NCI-H510A treated with DMSO at 0.1 percent for 48 hours (cell line): ENCODE results near the gene BPIFB2.

Experiments used
- DNase-seq: peaks from one replicate; lab custom pipeline; 2025; lab: John Stamatoyannopoulos, UW

Gene BPIFB2

GRCh38 chr20:33005908-33006775 lies 1.4 kb upstream of the BPIFB2 start:
- DNase-seq, result no peak

DNA sequence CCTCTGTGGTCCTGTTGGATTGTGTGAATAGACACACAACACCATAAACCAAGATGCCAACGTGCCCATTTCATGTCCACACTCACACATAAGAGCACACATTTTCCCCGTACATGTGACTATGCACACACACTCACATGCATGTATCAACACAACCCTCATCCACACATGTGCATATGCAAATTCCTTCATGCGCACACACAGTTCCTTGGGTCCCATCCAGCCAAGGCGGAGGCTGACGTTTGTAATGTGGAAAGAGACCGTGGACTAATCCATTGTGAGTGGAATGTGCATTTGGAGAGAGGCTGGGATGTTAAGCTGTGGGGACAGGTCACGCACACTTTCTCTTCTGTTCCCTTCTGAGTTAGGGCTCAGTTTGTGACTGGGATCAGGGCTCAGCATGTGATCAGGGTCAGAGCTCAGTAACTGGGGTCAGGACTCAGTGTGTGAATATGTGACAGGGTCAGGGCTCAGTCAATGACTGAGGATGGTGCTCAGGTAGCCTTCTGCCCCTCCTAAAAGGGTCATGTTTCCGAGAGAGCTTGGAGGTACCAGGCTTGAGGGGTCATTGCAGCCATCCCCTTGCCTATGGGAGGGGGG lies 628 bp upstream of the BPIFB2 start:
- DNase-seq, result no peak

GRCh38 chr20:33008336-33009213 lies 1.1 kb downstream of the BPIFB2 start:
- DNase-seq, result no peak

DNA sequence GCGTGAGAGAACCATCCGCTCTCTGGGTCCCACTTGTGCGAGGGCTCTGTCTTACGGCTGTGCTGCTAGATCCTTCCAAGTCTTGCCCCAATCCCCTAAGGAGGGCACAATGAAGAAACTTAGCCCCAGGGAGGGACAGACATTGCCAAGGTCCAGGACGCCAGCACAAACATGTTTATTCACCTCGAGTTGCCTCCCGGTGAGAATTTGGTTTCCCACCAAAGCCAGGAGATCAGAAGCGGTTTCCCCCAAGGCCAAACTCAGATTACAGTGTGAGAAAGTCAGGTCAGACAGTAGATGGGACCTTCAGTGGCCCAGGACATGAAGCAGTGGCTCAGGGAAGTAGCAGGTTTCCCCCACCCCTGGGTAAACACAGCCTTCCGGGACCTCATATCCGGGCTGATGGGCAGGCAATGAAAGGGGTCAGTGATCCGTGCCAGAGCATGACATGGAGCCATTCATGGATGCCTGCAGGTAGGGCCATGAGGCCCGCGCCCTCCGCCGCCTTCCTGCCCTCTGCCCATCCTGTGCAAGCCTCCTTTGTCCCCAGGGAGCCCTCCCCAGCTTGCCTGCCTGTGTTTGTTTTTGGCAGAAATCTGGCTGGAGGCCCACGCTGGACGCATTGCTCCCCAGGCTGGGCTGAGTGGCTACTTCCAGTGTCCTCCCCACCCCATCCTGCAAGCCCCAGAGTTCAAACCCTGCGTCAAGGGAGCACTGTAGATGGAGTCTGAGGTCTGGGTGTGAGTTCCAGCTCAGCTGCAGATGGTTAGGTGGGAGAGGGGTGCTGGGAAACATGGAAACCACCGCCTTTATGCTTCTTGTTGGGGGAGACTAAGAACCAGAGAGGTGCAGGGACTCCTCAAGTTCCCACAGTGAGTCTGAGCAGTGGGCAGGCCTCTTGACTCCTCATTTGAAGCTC lies 2.0 kb downstream of the BPIFB2 start:
- DNase-seq, result no peak

DNA sequence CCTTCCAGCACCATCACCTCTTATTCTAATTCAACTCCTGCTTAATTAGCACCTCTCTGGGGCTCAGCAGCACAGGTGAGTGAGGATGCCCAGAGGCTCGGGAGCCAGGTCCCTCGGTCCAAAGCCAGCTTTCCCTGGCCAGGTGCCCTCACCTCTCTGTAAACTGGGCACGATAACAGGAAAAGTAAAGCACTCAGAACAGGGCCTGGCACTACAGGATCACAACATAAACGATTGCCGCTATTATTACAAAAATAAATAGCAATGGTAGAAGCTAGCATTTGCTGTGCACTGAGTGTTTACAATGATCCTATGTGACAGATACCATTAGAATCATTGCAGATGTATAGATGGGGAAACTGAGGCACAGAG lies 2.6 kb downstream of the BPIFB2 start:
- DNase-seq, result no peak

- DNase-seq, result no peak
These were observed 3.4 kb downstream of the BPIFB2 start for GRCh38 chr20:33010674-33011449.

GRCh38 chr20:33012327-33013189 lies 5.1 kb downstream of the BPIFB2 start:
- DNase-seq, result no peak

GRCh38 chr20:33013701-33014326 lies 6.3 kb downstream of the BPIFB2 start:
- DNase-seq, result no peak

DNA sequence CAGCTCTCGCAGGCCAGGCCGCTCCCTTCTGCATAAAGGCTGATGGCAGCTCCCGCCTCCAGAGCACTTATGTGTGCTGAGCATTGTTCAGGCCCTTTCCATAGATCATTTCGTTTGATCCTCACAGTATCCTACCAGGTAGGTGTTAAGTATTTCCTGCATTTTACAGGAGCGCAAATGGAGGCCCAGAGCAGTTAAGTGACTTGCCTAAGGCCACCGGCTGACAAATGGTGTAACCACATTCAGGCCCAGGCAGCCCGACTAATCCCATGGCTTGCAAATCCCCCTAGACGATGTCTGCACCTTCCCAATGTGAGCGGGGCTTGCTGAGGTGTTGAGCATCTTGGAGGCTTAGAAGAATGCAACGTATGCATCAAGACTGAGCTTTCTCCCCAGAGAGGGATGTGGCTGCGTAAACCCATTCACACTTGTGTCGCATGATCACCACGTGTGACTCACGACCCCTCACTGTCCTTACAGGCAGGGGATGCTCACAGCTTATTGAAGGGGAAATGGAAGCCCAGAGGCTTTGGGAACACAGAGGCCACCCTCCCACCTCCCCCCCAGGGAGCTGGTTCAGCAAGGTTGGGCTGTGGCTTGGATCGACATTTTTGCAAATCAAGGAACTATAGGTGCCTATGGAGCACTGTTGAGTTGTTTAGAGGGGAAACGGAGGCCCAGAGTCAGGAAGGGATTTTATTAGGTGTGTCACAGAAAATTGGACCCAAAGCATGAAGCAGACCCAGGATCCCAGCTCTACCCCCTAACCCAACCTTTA lies 7.0 kb downstream of the BPIFB2 start:
- DNase-seq, result no peak

- no peak for DNase-seq
These were observed 7.6 kb downstream of the BPIFB2 start for GRCh38 chr20:33015114-33015484.

- no peak for DNase-seq
These were observed 8.4 kb downstream of the BPIFB2 start for GRCh38 chr20:33015700-33016580.

DNA sequence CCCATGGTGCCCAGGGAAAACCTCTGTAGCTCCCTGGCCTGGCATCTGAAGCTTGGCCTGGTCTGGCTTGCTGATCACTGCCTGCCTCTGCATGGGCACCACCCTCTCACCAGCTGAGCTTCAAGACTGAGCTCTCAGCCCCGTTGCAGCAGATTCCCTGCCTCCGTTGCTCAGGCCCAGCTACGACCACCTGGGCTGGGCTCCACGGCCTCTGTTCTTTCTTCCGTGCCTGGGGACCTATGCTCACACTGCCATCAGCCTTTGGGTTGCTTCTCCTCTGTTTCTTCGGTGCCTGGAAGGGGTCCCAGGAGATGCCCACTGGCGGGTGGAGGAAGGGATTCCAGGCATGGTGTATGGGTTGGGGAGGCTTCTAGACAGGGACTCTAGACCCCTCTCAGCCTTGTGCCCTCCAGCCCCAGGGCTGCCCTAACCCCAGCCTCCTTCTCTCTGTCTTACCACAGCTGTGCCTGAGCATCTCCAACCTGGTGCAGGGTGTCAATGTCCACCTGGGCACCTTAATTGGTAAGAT lies 9.1 kb downstream of the BPIFB2 start:
- no peak for DNase-seq

DNA sequence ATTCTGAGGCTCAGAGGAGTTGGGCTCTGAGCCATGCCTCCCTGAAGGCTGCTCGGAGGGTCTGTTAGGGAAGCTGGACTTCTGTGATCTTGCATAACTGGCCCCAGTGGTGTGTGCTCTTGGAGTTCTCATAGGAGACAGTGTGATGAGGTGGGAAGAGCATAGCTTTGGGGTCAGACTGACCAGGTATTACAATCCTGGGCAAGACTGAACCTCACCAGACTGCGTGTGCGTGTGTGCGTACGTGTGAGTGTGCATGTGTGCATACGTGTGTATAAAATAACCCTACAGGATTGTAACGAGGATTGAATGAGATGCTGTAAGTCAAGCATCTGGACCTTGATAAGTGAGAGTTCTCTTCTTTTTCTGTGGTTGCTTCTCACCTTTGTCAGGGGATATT lies 10.0 kb downstream of the BPIFB2 start:
- DNase-seq, result no peak

DNA sequence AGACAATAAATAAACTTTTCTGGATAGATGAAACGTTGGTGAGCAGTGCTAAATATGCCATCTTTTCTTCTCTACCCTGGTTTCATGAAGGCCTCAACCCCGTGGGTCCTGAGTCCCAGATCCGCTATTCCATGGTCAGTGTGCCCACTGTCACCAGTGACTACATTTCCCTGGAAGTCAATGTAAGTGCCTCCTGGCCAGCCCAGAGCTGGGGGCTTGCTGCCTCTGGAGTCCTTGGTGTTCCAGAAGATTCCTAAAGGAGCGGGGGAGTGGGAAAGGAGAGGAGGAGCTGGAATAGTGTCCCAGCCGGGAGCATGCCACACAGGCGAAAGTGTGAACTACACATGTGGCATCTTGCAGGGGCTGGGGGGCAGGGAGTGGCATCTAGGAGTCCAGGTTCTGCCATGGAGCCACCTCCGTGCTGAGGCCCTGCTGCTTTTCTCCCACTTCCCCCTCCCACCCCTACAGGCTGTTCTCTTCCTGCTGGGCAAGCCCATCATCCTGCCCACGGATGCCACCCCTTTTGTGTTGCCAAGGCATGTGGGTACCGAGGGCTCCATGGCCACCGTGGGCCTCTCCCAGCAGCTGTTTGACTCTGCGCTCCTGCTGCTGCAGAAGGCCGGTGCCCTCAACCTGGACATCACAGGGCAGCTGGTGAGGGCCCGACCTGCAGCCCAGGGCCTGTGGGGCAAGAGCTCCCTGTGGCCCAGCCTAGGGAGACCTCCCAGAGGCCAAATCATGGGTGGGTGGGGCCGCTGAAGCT lies 10.8 kb downstream of the BPIFB2 start:
- DNase-seq, result no peak

GRCh38 chr20:33019465-33020277 lies 12.2 kb downstream of the BPIFB2 start:
- no peak for DNase-seq
